ENCODE measurements around the gene PNKP. TPM values are rescaled to one million over a fixed set of nuclear protein-coding genes. Genes with fewer than 3 reads are reported as not detected.

Gene PNKP
- total and polyA plus RNA-seq, 10 of the 15 experiments (the other 5 are each of a cell fraction or from before 2014, with no cell fraction given): 2.9 to 82.3 (median 33.2) TPM

GRCh38 chr19:49817964-49818648 lies 49.3 kb downstream of the PNKP start, which contains the start of gene MED25 (continued):
- TF ChIP-seq BHLHE40 (IDR thresholded peaks at IDR 0.05; ENCODE audit: borderline replicate concordance in 1 of 2, low read depth in 2 of 2, low read length in 1 of 2) (peak in 1 of 2 experiments; percentile 71; a peak in 2 of 4 replicates), ZNF217 (IDR thresholded peaks at IDR 0.05) (no peak), ATF2 (IDR thresholded peaks at IDR 0.05; ENCODE audit: low read length) (no peak), ZBTB33 (IDR thresholded peaks at IDR 0.05) (no peak), POLR2AphosphoS5 (IDR thresholded peaks at IDR 0.05; ENCODE audit: low read length) (peak; percentile 57; the same call in 1 of the 2 replicates), NFXL1 (IDR thresholded peaks at IDR 0.05; ENCODE audit: borderline replicate concordance) (no peak), REST (IDR thresholded peaks at IDR 0.05; ENCODE audit: low read depth, low read length) (no peak), RFX5 (IDR thresholded peaks at IDR 0.05; ENCODE audit: low read depth, low read length) (peak; percentile 18; the same call in 1 of the 2 replicates), EZH2 (IDR thresholded peaks at IDR 0.05; ENCODE audit: borderline replicate concordance, control insufficient read depth, low read depth, low read length) (no peak), NRF1 (conservative IDR thresholded peaks at IDR 0.05; ENCODE audit: low read depth, low read length) (peak; percentile 59), JUND (IDR thresholded peaks at IDR 0.05; ENCODE audit: low read depth, low read length) (no peak), HSF1 (IDR thresholded peaks at IDR 0.05; ENCODE audit: low read depth, low read length) (no peak), IRF5 (IDR thresholded peaks at IDR 0.05; ENCODE audit: borderline replicate concordance) (no peak), HCFC1 (IDR thresholded peaks at IDR 0.05; ENCODE audit: low read length) (peak; percentile 79), MTA2 (IDR thresholded peaks at IDR 0.05; ENCODE audit: low read depth) (no peak), FOXM1 (IDR thresholded peaks at IDR 0.05; ENCODE audit: low read depth, low read length) (no peak), MYC (IDR thresholded peaks at IDR 0.05; ENCODE audit: insufficient read depth, insufficient read length, insufficient replicate concordance, low read length, severe bottlenecking) (no peak), ZNF622 (IDR thresholded peaks at IDR 0.05) (no peak), SREBF1 (IDR thresholded peaks at IDR 0.05; ENCODE audit: low read length) (no peak), STAT3 (IDR thresholded peaks at IDR 0.05; ENCODE audit: low read depth, low read length) (no peak)
